GM19372 (cell line): ENCODE results near the gene ATP6AP2.
"Not testable (repeated sequence)": the region's sequence is repeated elsewhere in the genome, so short reads cannot be mapped to it uniquely, and the experiment has no call there.

Source experiments
- ATAC-seq: cut with Tn5 transposase; IDR thresholded peaks from one replicate; pipeline ENCODE4 v1.9.1; 2021; ENCODE audit warnings: mild to moderate bottlenecking, low read depth, moderate library complexity; ENCODE audit not compliant: unreplicated experiment

Gene ATP6AP2

GRCh38 chrX:40573763-40574162 lies 7.0 kb upstream of the ATP6AP2 start:
- ATAC-seq, result no peak

GRCh38 chrX:40575411-40575810 lies 5.4 kb upstream of the ATP6AP2 start:
- ATAC-seq, result not testable (repeated sequence)

- no peak for ATAC-seq
These were observed 4.5 kb upstream of the ATP6AP2 start for GRCh38 chrX:40576291-40576690.

GRCh38 chrX:40578039-40578695 lies 2.6 kb upstream of the ATP6AP2 start:
- ATAC-seq, result no peak

GRCh38 chrX:40579141-40579540 lies 1.6 kb upstream of the ATP6AP2 start:
- ATAC-seq, result no peak

- peak; percentile 34 for ATAC-seq
These were observed 752 bp upstream of the ATP6AP2 start for GRCh38 chrX:40579900-40580536.

GRCh38 chrX:40581336-40581920 lies 658 bp downstream of the ATP6AP2 start:
- ATAC-seq, result no peak

- not testable (repeated sequence) for ATAC-seq
These were observed 1.4 kb downstream of the ATP6AP2 start for GRCh38 chrX:40582178-40582577.

- no peak for ATAC-seq
These were observed 2.0 kb downstream of the ATP6AP2 start for GRCh38 chrX:40582811-40583210.

- ATAC-seq, result not testable (repeated sequence)
These were observed 6.9 kb downstream of the ATP6AP2 start for GRCh38 chrX:40587623-40588022.

- ATAC-seq, result not testable (repeated sequence)
These were observed 9.0 kb downstream of the ATP6AP2 start for GRCh38 chrX:40589616-40590321.

GRCh38 chrX:40603446-40603845 lies 22.7 kb downstream of the ATP6AP2 start:
- ATAC-seq, result no peak

- no peak for ATAC-seq
These were observed 26.6 kb downstream of the ATP6AP2 start for GRCh38 chrX:40607381-40607780.

GRCh38 chrX:40612511-40612910 lies 31.7 kb downstream of the ATP6AP2 start:
- ATAC-seq, result no peak

- ATAC-seq, result no peak
These were observed 35.2 kb downstream of the ATP6AP2 start for GRCh38 chrX:40615976-40616375.

GRCh38 chrX:40617566-40617965 lies 36.8 kb downstream of the ATP6AP2 start:
- no peak for ATAC-seq

GRCh38 chrX:40622479-40623138 lies 41.8 kb downstream of the ATP6AP2 start:
- ATAC-seq, result no peak

- no peak for ATAC-seq
These were observed 42.4 kb downstream of the ATP6AP2 start, which contains the start of gene MPC1L for GRCh38 chrX:40623139-40623536. MPC1L (plus strand) TSS chrX:40623428; CDS start chrX:40623566, 138 bp downstream.

- no peak for ATAC-seq
These were observed 42.9 kb downstream of the ATP6AP2 start for GRCh38 chrX:40623665-40624064.

GRCh38 chrX:40625294-40625693 lies 44.5 kb downstream of the ATP6AP2 start:
- ATAC-seq, result no peak

GRCh38 chrX:40628506-40628905 lies 47.7 kb downstream of the ATP6AP2 start:
- ATAC-seq, result no peak
